ENCODE measurements around the gene PCIF1.

- no peak for TF ChIP-seq POLR2A (IDR thresholded peaks at IDR 0.05)
- no peak for TF ChIP-seq CTCF (IDR thresholded peaks at IDR 0.05)
- no peak for TF ChIP-seq EP300 (IDR thresholded peaks at IDR 0.05)
- no peak for TF ChIP-seq POLR2AphosphoS5 (IDR thresholded peaks at IDR 0.05)
Measured at GRCh38 chr20:45896641-45897161, 37.8 kb upstream of the PCIF1 start.
